IPS-15b (cell line): ENCODE results near the gene SUPT4H1.

ENCODE experiments used
- H3K27me3 ChIP-seq: one replicate; pipeline ENCODE4 v1.6.1; 2013; ENCODE audit warnings: low read length; ENCODE audit not compliant: control insufficient read depth, insufficient read depth
- H3K36me3 ChIP-seq: one replicate; pipeline ENCODE4 v1.6.1; 2013; ENCODE audit warnings: low read length; ENCODE audit not compliant: control insufficient read depth, insufficient read depth
- H3K4me1 ChIP-seq: one replicate; pipeline ENCODE4 v1.6.1; 2013; ENCODE audit warnings: mild to moderate bottlenecking, low read length; ENCODE audit not compliant: control insufficient read depth, insufficient read depth
- H3K4me3 ChIP-seq: one replicate; pipeline ENCODE4 v1.5.1; 2013; ENCODE audit warnings: low read depth, low read length
- H3K9ac ChIP-seq: one replicate; pipeline ENCODE4 v1.6.1; 2013; ENCODE audit warnings: low read depth, mild to moderate bottlenecking, low read length
- H3K9me3 ChIP-seq: one replicate; pipeline ENCODE4 v1.6.1; 2013; ENCODE audit warnings: mild to moderate bottlenecking, low read length; ENCODE audit not compliant: control insufficient read depth, insufficient read depth

SUPT4H1 gene

DNA sequence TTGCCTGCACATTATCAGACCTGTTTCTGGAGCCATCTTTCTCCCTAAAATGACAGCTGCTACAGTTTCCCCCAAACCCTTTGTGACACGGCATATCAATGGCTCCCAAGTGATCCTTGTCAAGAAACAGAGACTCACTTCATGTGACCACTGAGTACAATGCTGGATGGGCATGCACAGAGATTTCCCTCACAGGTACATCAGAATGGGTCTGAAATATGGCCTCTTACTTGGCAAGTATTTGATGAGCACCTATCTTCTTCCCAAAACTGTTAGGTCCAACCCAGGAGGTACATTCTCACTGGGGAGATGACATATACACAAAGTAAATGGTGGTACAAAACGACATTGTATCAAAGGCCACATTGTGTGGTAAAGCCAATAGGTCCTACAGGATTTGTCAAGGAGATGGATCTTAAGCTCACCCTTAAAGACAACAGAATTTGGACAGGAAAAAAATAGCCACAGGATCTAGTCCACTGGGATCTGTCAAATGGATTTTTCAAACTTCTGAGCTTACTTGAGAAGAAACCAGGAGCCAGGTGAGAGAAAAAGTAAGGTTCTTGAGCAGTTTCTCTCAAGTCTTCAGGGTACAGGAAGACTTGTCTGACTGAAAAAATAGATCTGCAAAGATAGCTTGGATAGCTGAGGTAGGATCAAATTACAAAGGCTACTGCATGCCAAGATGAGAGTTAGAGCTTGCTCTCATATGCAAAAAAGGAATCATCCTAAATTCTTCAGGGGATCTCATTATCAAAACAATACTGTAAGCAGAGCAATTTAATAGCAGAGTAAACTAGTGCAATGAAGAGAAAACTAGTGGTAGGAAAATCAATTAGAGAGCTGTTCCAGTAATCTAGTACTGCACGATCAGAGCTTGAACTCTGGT lies 36.5 kb upstream of the SUPT4H1 start:
- Histone ChIP-seq H3K9me3 (no peaks in the 10 kb centered on the region), H3K4me3 (no peak overlapping the region), H3K27me3 (no peaks in the 10 kb centered on the region), H3K36me3 (no peaks in the 10 kb centered on the region), H3K9ac (no peak overlapping the region), H3K4me1 (peaks cover 18% of the 10 kb centered on the region)

DNA sequence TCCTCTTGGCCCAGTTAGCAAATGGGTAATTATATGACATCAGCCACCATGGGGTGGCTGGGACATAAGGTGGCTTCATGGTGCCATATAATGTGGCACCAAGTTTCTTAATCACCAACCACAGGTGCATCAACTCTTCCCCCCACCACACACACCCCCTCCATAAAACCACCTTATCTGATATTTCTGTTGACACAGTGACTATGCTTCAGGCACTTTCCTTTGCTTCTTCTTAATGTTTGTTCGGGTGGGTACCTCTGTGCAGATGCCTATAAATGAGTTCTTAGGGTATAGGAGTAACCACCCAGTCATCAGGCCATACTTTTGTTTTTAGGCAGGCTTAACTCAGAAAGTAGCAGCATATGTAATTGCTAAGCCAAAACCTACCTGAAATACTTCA lies 35.8 kb upstream of the SUPT4H1 start:
- Histone ChIP-seq H3K9me3 (no peaks in the 10 kb centered on the region), H3K4me1 (peaks cover 18% of the 10 kb centered on the region), H3K4me3 (no peak overlapping the region), H3K36me3 (no peaks in the 10 kb centered on the region), H3K27me3 (no peaks in the 10 kb centered on the region), H3K9ac (no peak overlapping the region)

DNA sequence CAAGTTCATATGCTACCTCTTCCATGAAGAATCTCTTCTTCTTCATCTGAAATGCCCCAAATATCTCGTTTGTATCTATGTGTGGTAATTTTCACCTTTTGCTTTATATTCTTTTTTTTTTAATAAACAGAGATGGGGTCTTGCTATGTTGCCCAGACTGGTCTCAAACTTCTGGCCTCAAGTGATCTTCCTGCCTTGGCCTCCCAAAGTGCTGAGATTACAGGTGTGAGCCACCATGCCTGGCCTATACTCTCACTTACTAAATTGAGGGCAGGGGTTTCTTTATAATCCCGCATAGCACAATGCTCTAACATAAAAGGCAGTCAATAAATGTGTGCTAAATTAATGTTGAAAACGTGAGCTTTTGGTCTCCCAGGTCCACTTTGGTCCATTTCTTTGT lies 34.7 kb upstream of the SUPT4H1 start:
- Histone ChIP-seq H3K4me1 (peaks cover 18% of the 10 kb centered on the region), H3K36me3 (no peaks in the 10 kb centered on the region), H3K9me3 (no peaks in the 10 kb centered on the region), H3K4me3 (no peak overlapping the region), H3K9ac (no peak overlapping the region), H3K27me3 (no peaks in the 10 kb centered on the region)

GRCh38 chr17:58385359-58385899 lies 33.4 kb upstream of the SUPT4H1 start:
- peaks cover 20% of the 10 kb centered on the region for H3K4me1 ChIP-seq
- no peaks in the 10 kb centered on the region for H3K9me3 ChIP-seq
- H3K9ac ChIP-seq = no peak overlapping the region
- H3K4me3 ChIP-seq = no peak overlapping the region
- no peaks in the 10 kb centered on the region for H3K27me3 ChIP-seq
- H3K36me3 ChIP-seq = no peaks in the 10 kb centered on the region

DNA sequence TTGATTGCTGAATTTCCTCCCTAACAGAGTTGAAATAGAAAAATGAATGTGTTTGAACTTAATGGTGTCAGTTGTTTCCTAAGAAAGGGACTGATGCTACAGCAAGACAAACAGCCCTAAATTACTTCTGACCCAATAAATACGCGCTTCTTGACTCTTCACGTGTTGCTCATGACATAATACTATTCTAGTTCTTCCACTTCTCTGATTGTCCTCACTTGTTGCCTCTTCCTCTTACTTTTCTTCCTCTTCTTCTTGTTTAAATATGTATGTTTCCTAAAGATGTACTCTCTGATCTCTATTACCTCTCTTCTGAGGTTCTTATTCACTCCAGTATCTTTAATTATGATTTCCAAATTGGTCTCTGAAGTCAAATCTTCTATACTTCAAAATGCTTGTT lies 32.9 kb upstream of the SUPT4H1 start:
- Histone ChIP-seq H3K4me3 (no peak overlapping the region), H3K36me3 (no peaks in the 10 kb centered on the region), H3K9ac (no peak overlapping the region)

GRCh38 chr17:58383892-58384462 lies 32.0 kb upstream of the SUPT4H1 start:
- Histone ChIP-seq H3K9ac (no peak overlapping the region), H3K4me1 (peaks cover 16% of the 10 kb centered on the region), H3K36me3 (no peaks in the 10 kb centered on the region), H3K4me3 (no peak overlapping the region), H3K27me3 (no peaks in the 10 kb centered on the region), H3K9me3 (no peaks in the 10 kb centered on the region)

More for the DNA sequence above, 32.9 kb upstream of the SUPT4H1 start:
- Histone ChIP-seq H3K4me1 (peaks cover 20% of the 10 kb centered on the region), H3K27me3 (no peaks in the 10 kb centered on the region), H3K9me3 (no peaks in the 10 kb centered on the region)

GRCh38 chr17:58382872-58383242 lies 30.9 kb upstream of the SUPT4H1 start:
- H3K9me3 ChIP-seq = no peaks in the 10 kb centered on the region
- H3K9ac ChIP-seq = no peak overlapping the region
- peaks cover 8% of the 10 kb centered on the region for H3K4me1 ChIP-seq
- H3K27me3 ChIP-seq = no peaks in the 10 kb centered on the region
- H3K4me3 ChIP-seq = no peak overlapping the region
- H3K36me3 ChIP-seq = no peaks in the 10 kb centered on the region

- no peak overlapping the region for H3K9ac ChIP-seq
- no peaks in the 10 kb centered on the region for H3K36me3 ChIP-seq
- no peaks in the 10 kb centered on the region for H3K9me3 ChIP-seq
- H3K27me3 ChIP-seq = no peaks in the 10 kb centered on the region
- H3K4me3 ChIP-seq = no peak overlapping the region
- peaks cover 10% of the 10 kb centered on the region for H3K4me1 ChIP-seq
These were observed 30.3 kb upstream of the SUPT4H1 start for GRCh38 chr17:58382108-58382871.

GRCh38 chr17:58381124-58382035 lies 29.4 kb upstream of the SUPT4H1 start:
- Histone ChIP-seq H3K36me3 (no peaks in the 10 kb centered on the region), H3K4me1 (peaks cover 17% of the 10 kb centered on the region), H3K27me3 (no peaks in the 10 kb centered on the region), H3K9ac (no peak overlapping the region), H3K4me3 (no peak overlapping the region), H3K9me3 (no peaks in the 10 kb centered on the region)

GRCh38 chr17:58380207-58381123 lies 28.5 kb upstream of the SUPT4H1 start:
- no peaks in the 10 kb centered on the region for H3K36me3 ChIP-seq
- no peaks in the 10 kb centered on the region for H3K27me3 ChIP-seq
- H3K4me1 ChIP-seq = peaks cover 17% of the 10 kb centered on the region

More at GRCh38 chr17:58380207-58381123, 28.5 kb upstream of the SUPT4H1 start:
- H3K9me3 ChIP-seq = no peaks in the 10 kb centered on the region
- no peak overlapping the region for H3K4me3 ChIP-seq
- H3K9ac ChIP-seq = no peak overlapping the region
